Measurements from ENCODE around the gene BCR.

DNA sequence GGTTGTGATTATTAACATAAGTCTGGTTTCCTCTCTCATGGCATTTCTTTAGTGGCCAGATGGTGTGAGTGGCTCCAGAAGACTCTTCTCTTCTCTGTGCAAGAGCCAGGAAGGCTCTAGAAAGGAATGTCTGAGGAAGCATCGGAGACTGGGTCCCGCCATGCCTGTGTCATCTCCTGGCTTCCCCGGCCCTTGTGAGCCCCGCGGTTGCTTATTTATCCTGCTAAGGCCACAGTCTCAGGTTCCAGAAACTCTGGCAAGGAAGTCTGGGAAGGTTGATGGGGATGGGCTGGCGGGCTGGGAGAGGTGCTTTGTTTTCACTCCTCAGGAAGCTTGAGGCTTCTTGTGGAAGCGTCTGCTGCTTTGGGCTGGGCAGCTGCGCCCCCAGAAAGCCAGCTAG is 18.9 kb downstream of the BCR start:
- TF ChIP-seq, protein P1, sequence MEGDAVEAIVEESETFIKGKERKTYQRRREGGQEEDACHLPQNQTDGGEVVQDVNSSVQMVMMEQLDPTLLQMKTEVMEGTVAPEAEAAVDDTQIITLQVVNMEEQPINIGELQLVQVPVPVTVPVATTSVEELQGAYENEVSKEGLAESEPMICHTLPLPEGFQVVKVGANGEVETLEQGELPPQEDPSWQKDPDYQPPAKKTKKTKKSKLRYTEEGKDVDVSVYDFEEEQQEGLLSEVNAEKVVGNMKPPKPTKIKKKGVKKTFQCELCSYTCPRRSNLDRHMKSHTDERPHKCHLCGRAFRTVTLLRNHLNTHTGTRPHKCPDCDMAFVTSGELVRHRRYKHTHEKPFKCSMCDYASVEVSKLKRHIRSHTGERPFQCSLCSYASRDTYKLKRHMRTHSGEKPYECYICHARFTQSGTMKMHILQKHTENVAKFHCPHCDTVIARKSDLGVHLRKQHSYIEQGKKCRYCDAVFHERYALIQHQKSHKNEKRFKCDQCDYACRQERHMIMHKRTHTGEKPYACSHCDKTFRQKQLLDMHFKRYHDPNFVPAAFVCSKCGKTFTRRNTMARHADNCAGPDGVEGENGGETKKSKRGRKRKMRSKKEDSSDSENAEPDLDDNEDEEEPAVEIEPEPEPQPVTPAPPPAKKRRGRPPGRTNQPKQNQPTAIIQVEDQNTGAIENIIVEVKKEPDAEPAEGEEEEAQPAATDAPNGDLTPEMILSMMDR (IDR thresholded peaks at IDR 0.05) = no peak
- TF ChIP-seq POLR2A (IDR thresholded peaks at IDR 0.05) = no peak
